ENCODE results near the gene SCAMP2.

- TF ChIP-seq CTCF (IDR thresholded peaks at IDR 0.05) = peak; percentile 82
- TF ChIP-seq NFE2L1 (CRISPR knock-in tag; IDR thresholded peaks at IDR 0.05) = peak; percentile 20; the same call in 1 of the 2 replicates
Measured at GRCh38 chr15:74835312-74835823, 37.8 kb downstream of the SCAMP2 start.

Measured in WTC11 (cell line).